Left cardiac atrium (tissue), 4 donors: ENCODE measurements around the gene LAMTOR1. TPM values are rescaled to one million over a fixed set of nuclear protein-coding genes. Genes with fewer than 3 reads are reported as not detected.

ENCODE experiments used
- ATAC-seq, 2 donors: fragments of 200-7000 bp; cut with Tn5 transposase; one replicate each; pipeline ENCODE4 v1.9.1; 2020; ENCODE audit warnings: mild to moderate bottlenecking in 2 of 2, moderate library complexity in 2 of 2
- DNase-seq: peaks from one replicate; pipeline ENCODE4 v3.0.0-alpha.2; 2020
- intact Hi-C, 2 donors: fragments of 100-400 bp; cut with DNase I; formaldehyde crosslinking; loops; one replicate each; pipeline versions ENCODE4 v1.14.1 to v1.15.1; 2022 to 2023
- total RNA-seq, 2 donors: library from RNA; stranded (reverse); fragmentation: NEBNext Ultra II Directional; extraction: Animal tissue kit (Norgen Biotek cat#: 25700); gene quantifications; one replicate each; pipeline ENCODE4 v1.2.1, GENCODE V29; 2021
- donor health status: DM: no; HTN: yes; CAD: no.
- donor health status: DM: no; HTN: yes; CAD: no; lungs with severe emphysema.
- donor health status: DM: yes; HTN: yes; CAD: no.
- donor health status: Dilated cardiomyopathy.

Gene LAMTOR1
- total RNA-seq, 2 donors from 2014 or later, result 76.4 to 88.0 TPM

- intact Hi-C loops, result no loop called here
- ATAC-seq, result no peak
These were observed 20.1 kb upstream of the LAMTOR1 start for GRCh38 chr11:72123117-72123653.

GRCh38 chr11:72122607-72123006 lies 19.5 kb upstream of the LAMTOR1 start:
- ATAC-seq (no peak), DNase-seq (no peak)
- intact Hi-C loops, result no loop called here

More at GRCh38 chr11:72123117-72123653, 20.1 kb upstream of the LAMTOR1 start:
- no peak for DNase-seq

- intact Hi-C loops, result no loop called here
- ATAC-seq (no peak), DNase-seq (no peak)
These were observed 17.8 kb upstream of the LAMTOR1 start for GRCh38 chr11:72120930-72121329.

GRCh38 chr11:72119198-72119597 lies 16.1 kb upstream of the LAMTOR1 start:
- no peak for ATAC-seq
- intact Hi-C loops, result no loop called here
- DNase-seq, result no peak

GRCh38 chr11:72116019-72116755 lies 13.1 kb upstream of the LAMTOR1 start:
- no peak for ATAC-seq
- intact Hi-C loops, result no loop called here

GRCh38 chr11:72114570-72114969 lies 11.5 kb upstream of the LAMTOR1 start:
- no peak for DNase-seq
- intact Hi-C loops, result no loop called here
- ATAC-seq, result no peak

More at GRCh38 chr11:72116019-72116755, 13.1 kb upstream of the LAMTOR1 start:
- DNase-seq, result no peak

GRCh38 chr11:72112978-72113808 lies 10.1 kb upstream of the LAMTOR1 start:
- intact Hi-C loops, result no loop called here
- no peak for DNase-seq
- no peak for ATAC-seq

GRCh38 chr11:72112143-72112977 lies 9.3 kb upstream of the LAMTOR1 start, which contains the start of gene ANAPC15:
TSS of gene ANAPC15 (minus strand) at chr11:72112695. CDS start at chr11:72111276, 1,419 bp downstream.
- ATAC-seq (peak; percentile 94 to 96), DNase-seq (peak; percentile 99)
- intact Hi-C loops, result no loop called here

- ATAC-seq (no peak), DNase-seq (no peak)
- intact Hi-C loops, result no loop called here
These were observed 8.4 kb upstream of the LAMTOR1 start for GRCh38 chr11:72111300-72112142.

GRCh38 chr11:72105888-72106287 lies 2.8 kb upstream of the LAMTOR1 start, which contains the start of gene TOMT:
TSS of gene TOMT (plus strand) at chr11:72105924. CDS start at chr11:72105952, 28 bp downstream.
- intact Hi-C loops, result no loop called here
- ATAC-seq, result no peak

GRCh38 chr11:72103754-72104167 lies 664 bp upstream of the LAMTOR1 start:
- no peak for DNase-seq
- no peak for ATAC-seq
- intact Hi-C loops, result loop anchor here in 1 of 2 donors (2.0 kb wide), 1 partner anchor 63 kb away; no protein-coding TSS in a partner anchor

More at GRCh38 chr11:72105888-72106287, 2.8 kb upstream of the LAMTOR1 start, which contains the start of gene TOMT:
- DNase-seq, result no peak

- ATAC-seq (peak in 1 of 2 donors; percentile 0), DNase-seq (no peak)
- intact Hi-C loops, result loop anchor here in 1 of 2 donors (2.0 kb wide), 1 partner anchor 62 kb away; no protein-coding TSS in a partner anchor
These were observed 509 bp downstream of the LAMTOR1 start for GRCh38 chr11:72102631-72102945.

GRCh38 chr11:72102162-72102561 lies 935 bp downstream of the LAMTOR1 start:
- intact Hi-C loops, result loop anchor here in 1 of 2 donors (2.0 kb wide), 1 partner anchor 61 kb away; no protein-coding TSS in a partner anchor
- ATAC-seq (no peak), DNase-seq (no peak)

GRCh38 chr11:72100462-72100861 lies 2.6 kb downstream of the LAMTOR1 start:
- ATAC-seq (no peak), DNase-seq (no peak)
- intact Hi-C loops, result no loop called here

- ATAC-seq (no peak), DNase-seq (no peak)
- intact Hi-C loops, result no loop called here
These were observed 3.1 kb downstream of the LAMTOR1 start for GRCh38 chr11:72100009-72100408.

GRCh38 chr11:72098741-72099140 lies 4.4 kb downstream of the LAMTOR1 start:
- intact Hi-C loops, result no loop called here
- DNase-seq (no peak), ATAC-seq (no peak)

- intact Hi-C loops, result loop anchor here in 1 of 2 donors (1.0 kb wide), 1 partner anchor 66 kb away; no protein-coding TSS in a partner anchor
- DNase-seq, result peak; percentile 72
- ATAC-seq, result peak; percentile 90 to 96
These were observed 11.8 kb downstream of the LAMTOR1 start for GRCh38 chr11:72091292-72091691.
